A673 (cell line): ENCODE results near the gene TASP1.

Source experiments
- CTCF ChIP-seq: fragments of 300-800, 200-600 bp; sonication (generic); conservative IDR thresholded peaks from 2 replicates; pipeline ENCODE4 v1.5.1; 2017; ENCODE audit warnings: low read depth, mild to moderate bottlenecking, antibody characterized with exemption, low read length, moderate library complexity, mixed read lengths
- EZH2 ChIP-seq: fragments of 200-600 bp; sonication (generic); IDR thresholded peaks from 2 replicates; pipeline ENCODE4 v1.6.1; 2017; ENCODE audit warnings: borderline replicate concordance, low read depth, mild to moderate bottlenecking, mixed read lengths, antibody characterized with exemption, low read length; ENCODE audit not compliant: poor library complexity, severe bottlenecking

- TF ChIP-seq CTCF (no peak), EZH2 (no peak)
Observed at GRCh38 chr20:13396826-13397225, 241.9 kb downstream of the TASP1 start.
